MM.1S (cell line): ENCODE results near the gene TCHP.

Source experiments
- CTCF ChIP-seq: fragments of 300-600 bp; sonication (generic); IDR thresholded peaks from 2 replicates; pipeline ENCODE4 v1.5.1; 2016; ENCODE audit warnings: antibody characterized with exemption, low read length, mixed read lengths
- EZH2 ChIP-seq: fragments of 300-600 bp; sonication (generic); optimal IDR thresholded peaks from 2 replicates; pipeline ENCODE3; 2017; ENCODE audit warnings: low read depth, mild to moderate bottlenecking, antibody characterized with exemption, low read length, mixed read lengths

- TF ChIP-seq EZH2 (no peak), CTCF (no peak)
These were observed 20.2 kb downstream of the TCHP start for GRCh38 chr12:109920261-109920780.
